HG02571 (cell line): ENCODE data around the gene TGFBR1.
"Not testable (repeated sequence)": the region's sequence is repeated elsewhere in the genome, so short reads cannot be mapped to it uniquely, and the experiment has no call there.

ENCODE experiments used
- ATAC-seq: cut with Tn5 transposase; IDR thresholded peaks from one replicate; pipeline ENCODE4 v1.9.1; 2021; ENCODE audit warnings: mild to moderate bottlenecking, moderate library complexity; ENCODE audit not compliant: unreplicated experiment

The TGFBR1 gene

GRCh38 chr9:99184475-99185347 lies 79.8 kb downstream of the TGFBR1 start:
- ATAC-seq = no peak

GRCh38 chr9:99185348-99185632 lies 80.4 kb downstream of the TGFBR1 start:
- ATAC-seq = no peak

- no peak for ATAC-seq
Observed at GRCh38 chr9:99185934-99186333, 81.0 kb downstream of the TGFBR1 start.

- ATAC-seq = no peak
Observed at GRCh38 chr9:99187311-99187710, 82.4 kb downstream of the TGFBR1 start.

- ATAC-seq = no peak
Observed at GRCh38 chr9:99189186-99189585, 84.3 kb downstream of the TGFBR1 start.

GRCh38 chr9:99189887-99190596 lies 85.1 kb downstream of the TGFBR1 start:
- ATAC-seq = no peak

GRCh38 chr9:99190597-99191283 lies 85.8 kb downstream of the TGFBR1 start:
- no peak for ATAC-seq

- ATAC-seq = no peak
Observed at GRCh38 chr9:99192786-99193465, 88.0 kb downstream of the TGFBR1 start.

GRCh38 chr9:99193466-99193821 lies 88.5 kb downstream of the TGFBR1 start:
- ATAC-seq = no peak

GRCh38 chr9:99196484-99196883 lies 91.6 kb downstream of the TGFBR1 start:
- ATAC-seq = not testable (repeated sequence)

- no peak for ATAC-seq
Observed at GRCh38 chr9:99197124-99197630, 92.3 kb downstream of the TGFBR1 start.

GRCh38 chr9:99197987-99198386 lies 93.1 kb downstream of the TGFBR1 start:
- ATAC-seq = no peak

- no peak for ATAC-seq
Observed at GRCh38 chr9:99199938-99200539, 95.1 kb downstream of the TGFBR1 start.

GRCh38 chr9:99201603-99202002 lies 96.7 kb downstream of the TGFBR1 start:
- no peak for ATAC-seq
